ENCODE results near the gene ACAP2.
"Not testable (repeated sequence)": the region's sequence is repeated elsewhere in the genome, so short reads cannot be mapped to it uniquely, and the experiment has no call there.

ACAP2 gene

DNA sequence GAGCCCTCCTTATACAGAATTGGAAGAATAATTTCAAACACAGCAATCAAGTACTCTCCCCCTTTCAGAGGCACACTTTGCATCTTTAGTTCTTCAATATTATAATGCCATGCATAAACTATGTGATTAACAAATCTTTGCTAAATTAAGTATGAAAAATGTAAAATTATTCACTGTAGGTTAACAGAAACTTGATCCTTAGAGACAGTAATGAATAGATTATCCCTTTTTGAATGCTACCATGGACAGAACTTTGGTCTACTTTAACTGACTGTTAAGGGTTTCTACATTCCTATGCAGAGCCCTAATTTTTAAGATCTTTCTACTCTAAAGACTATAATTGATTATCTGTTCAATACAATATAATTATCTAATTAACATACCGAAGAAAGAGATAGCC lies 146.2 kb downstream of the ACAP2 start:
- TF ChIP-seq, protein P1, sequence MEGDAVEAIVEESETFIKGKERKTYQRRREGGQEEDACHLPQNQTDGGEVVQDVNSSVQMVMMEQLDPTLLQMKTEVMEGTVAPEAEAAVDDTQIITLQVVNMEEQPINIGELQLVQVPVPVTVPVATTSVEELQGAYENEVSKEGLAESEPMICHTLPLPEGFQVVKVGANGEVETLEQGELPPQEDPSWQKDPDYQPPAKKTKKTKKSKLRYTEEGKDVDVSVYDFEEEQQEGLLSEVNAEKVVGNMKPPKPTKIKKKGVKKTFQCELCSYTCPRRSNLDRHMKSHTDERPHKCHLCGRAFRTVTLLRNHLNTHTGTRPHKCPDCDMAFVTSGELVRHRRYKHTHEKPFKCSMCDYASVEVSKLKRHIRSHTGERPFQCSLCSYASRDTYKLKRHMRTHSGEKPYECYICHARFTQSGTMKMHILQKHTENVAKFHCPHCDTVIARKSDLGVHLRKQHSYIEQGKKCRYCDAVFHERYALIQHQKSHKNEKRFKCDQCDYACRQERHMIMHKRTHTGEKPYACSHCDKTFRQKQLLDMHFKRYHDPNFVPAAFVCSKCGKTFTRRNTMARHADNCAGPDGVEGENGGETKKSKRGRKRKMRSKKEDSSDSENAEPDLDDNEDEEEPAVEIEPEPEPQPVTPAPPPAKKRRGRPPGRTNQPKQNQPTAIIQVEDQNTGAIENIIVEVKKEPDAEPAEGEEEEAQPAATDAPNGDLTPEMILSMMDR (conservative IDR thresholded peaks at IDR 0.05; ENCODE audit: low read depth, low read length), result no peak
- Histone ChIP-seq H3K4me2 (no peak overlapping the region), H2AFZ (ENCODE audit: low read depth) (no peak overlapping the region), H3K4me3 (IDR thresholded peaks at IDR 0.05; ENCODE audit: insufficient read depth, low read depth, low read length) (no peak overlapping the region), H3K36me3 (ENCODE audit: insufficient read depth) (no peaks in the 10 kb centered on the region; the same call in 1 of the 2 replicates), H3K27ac (no peak overlapping the region), H3K27me3 (ENCODE audit: insufficient read depth, low read depth) (no peaks in the 10 kb centered on the region), H3K9ac (no peak overlapping the region), H3K79me2 (ENCODE audit: insufficient read depth, low read depth) (no peaks in the 10 kb centered on the region), H3K4me1 (ENCODE audit: low read depth, poor library complexity, severe bottlenecking) (peaks cover 13% of the 10 kb centered on the region), H4K20me1 (ENCODE audit: insufficient read depth) (no peaks in the 10 kb centered on the region)

DNA sequence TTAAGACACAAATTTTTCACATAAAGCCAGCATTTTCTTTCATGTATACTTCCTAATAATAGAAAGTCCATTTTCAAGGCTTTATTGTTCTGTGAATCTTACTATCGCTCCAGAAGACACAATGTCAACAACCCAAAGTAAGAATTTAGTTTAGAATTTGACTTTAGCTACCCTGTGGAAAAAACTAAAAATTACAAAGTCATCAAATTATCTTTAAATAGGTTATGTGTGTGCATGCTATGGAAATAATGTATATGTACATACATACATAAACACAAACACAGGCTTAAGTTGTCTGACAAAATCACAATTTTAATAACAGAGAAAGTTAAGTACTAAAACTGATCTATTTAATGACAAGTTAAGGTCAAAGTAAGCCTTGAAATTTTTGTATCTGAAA lies 151.7 kb downstream of the ACAP2 start:
- no peaks in the 10 kb centered on the region for H3K79me2 ChIP-seq (ENCODE audit: insufficient read depth, low read depth)
- H3K4me2 ChIP-seq, result peak overlapping the region; percentile 52
- TF ChIP-seq, protein P1 (conservative IDR thresholded peaks at IDR 0.05; ENCODE audit: low read depth, low read length), result no peak
- H3K4me1 ChIP-seq (ENCODE audit: low read depth, poor library complexity, severe bottlenecking), result peaks cover 30% of the 10 kb centered on the region
- no peak overlapping the region for H2AFZ ChIP-seq (ENCODE audit: low read depth)
- peak overlapping the region; percentile 69; the same call in 1 of the 2 replicates for H3K27ac ChIP-seq
- no peaks in the 10 kb centered on the region for H3K27me3 ChIP-seq (ENCODE audit: insufficient read depth, low read depth)
- H3K9ac ChIP-seq, result no peak overlapping the region; the same call in 1 of the 2 replicates
- H3K4me3 ChIP-seq (IDR thresholded peaks at IDR 0.05; ENCODE audit: insufficient read depth, low read depth, low read length), result no peak overlapping the region
- H3K36me3 ChIP-seq (ENCODE audit: insufficient read depth), result no peaks in the 10 kb centered on the region; the same call in 1 of the 2 replicates
- H4K20me1 ChIP-seq (ENCODE audit: insufficient read depth), result no peaks in the 10 kb centered on the region

DNA sequence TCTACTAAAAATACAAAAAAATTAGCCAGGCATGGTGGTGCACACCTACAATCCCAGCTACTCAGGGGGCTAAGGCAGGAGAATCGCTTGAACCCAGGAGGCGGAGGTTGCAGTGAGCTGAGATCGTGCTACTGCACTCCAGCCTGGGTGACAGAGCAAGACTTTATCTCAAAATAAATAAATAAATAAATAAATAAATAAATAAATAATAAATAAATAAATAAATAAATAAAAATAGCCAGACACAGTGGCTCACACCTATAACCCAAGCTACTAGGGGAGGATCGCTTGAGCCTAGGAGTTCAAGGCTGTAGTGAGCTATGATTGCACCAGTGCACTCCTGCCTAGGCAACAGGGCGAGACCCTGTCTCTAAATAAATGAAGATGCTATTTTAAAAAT lies 152.2 kb downstream of the ACAP2 start:
- peak overlapping the region; percentile 69; the same call in 1 of the 2 replicates for H3K27ac ChIP-seq
- not testable (repeated sequence) for H2AFZ ChIP-seq (ENCODE audit: low read depth); H3K79me2 ChIP-seq (ENCODE audit: insufficient read depth, low read depth); H3K36me3 ChIP-seq (ENCODE audit: insufficient read depth); H3K9ac ChIP-seq; H3K4me3 ChIP-seq (IDR thresholded peaks at IDR 0.05; ENCODE audit: insufficient read depth, low read depth, low read length); H3K27me3 ChIP-seq (ENCODE audit: insufficient read depth, low read depth); H4K20me1 ChIP-seq (ENCODE audit: insufficient read depth)
- peak overlapping the region; percentile 52; the same call in 1 of the 2 replicates for H3K4me2 ChIP-seq
- peaks cover 34% of the 10 kb centered on the region for H3K4me1 ChIP-seq (ENCODE audit: low read depth, poor library complexity, severe bottlenecking)

DNA sequence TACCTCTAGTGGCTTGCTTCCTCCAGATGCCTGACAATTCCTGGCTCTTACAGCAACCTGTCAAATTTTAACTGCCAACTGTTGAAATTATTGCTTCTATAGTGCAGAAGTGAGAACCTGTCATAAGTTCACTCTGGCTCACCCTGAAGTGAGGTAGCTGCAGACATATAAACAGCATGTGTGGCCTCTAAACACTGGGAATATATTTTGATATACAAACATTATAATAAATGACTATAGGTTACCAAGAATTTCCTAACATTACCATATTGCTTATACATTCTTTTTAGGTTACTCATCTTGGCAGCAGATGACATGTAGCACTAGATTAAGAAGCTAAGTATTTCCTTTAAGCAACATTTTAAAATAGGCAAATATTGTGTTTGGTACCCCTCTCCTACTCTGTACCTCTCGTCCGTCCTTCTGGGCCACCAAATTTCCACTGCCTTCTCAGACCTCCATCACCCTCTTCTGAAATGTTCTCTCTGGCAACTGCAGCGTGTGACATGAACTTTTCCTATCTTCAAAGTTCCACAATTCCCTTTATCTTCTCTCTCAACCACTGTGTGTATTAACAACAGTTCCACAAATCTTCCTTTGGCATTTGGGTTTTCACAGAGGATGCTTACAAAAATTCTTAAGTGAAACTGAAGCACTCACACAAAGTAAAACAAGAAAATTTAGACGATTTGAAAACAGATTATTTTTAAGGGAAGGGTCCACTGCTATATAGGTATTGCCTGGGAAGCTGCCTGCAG lies 156.5 kb downstream of the ACAP2 start:
- H2AFZ ChIP-seq (ENCODE audit: low read depth), result no peak overlapping the region
- no peak overlapping the region for H3K9ac ChIP-seq
- no peaks in the 10 kb centered on the region for H4K20me1 ChIP-seq (ENCODE audit: insufficient read depth)
- no peaks in the 10 kb centered on the region for H3K36me3 ChIP-seq (ENCODE audit: insufficient read depth)
- TF ChIP-seq, protein P1 (conservative IDR thresholded peaks at IDR 0.05; ENCODE audit: low read depth, low read length), result no peak
- H3K4me2 ChIP-seq, result no peak overlapping the region
- no peak overlapping the region for H3K27ac ChIP-seq
- no peaks in the 10 kb centered on the region for H3K27me3 ChIP-seq (ENCODE audit: insufficient read depth, low read depth)
- no peaks in the 10 kb centered on the region for H3K79me2 ChIP-seq (ENCODE audit: insufficient read depth, low read depth)
- no peak overlapping the region for H3K4me3 ChIP-seq (IDR thresholded peaks at IDR 0.05; ENCODE audit: insufficient read depth, low read depth, low read length)
- peaks cover 47% of the 10 kb centered on the region for H3K4me1 ChIP-seq (ENCODE audit: low read depth, poor library complexity, severe bottlenecking)

DNA sequence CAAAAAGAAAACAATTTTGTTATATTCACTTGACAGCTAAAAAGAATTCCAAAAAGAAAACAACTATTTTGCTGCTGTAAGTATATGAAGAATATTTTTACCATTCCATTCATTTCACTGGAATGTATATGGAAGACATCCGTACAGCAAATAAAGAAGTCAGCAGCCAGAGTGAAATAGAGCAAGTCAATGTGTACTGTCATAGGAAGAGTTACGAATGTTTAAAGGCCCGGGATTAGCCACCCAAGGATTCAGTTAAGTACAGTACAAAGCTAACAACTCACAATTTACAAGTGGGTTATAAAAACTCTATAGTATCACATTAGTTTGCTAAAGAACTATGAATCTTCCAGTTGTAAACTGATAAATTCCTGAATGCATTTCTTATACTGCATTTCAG lies 157.4 kb downstream of the ACAP2 start:
- H3K4me2 ChIP-seq, result peak overlapping the region; percentile 54
- no peak overlapping the region for H3K4me3 ChIP-seq (IDR thresholded peaks at IDR 0.05; ENCODE audit: insufficient read depth, low read depth, low read length)
- no peaks in the 10 kb centered on the region for H4K20me1 ChIP-seq (ENCODE audit: insufficient read depth)
- no peaks in the 10 kb centered on the region for H3K79me2 ChIP-seq (ENCODE audit: insufficient read depth, low read depth)
- H3K4me1 ChIP-seq (ENCODE audit: low read depth, poor library complexity, severe bottlenecking), result peaks cover 41% of the 10 kb centered on the region
- H3K36me3 ChIP-seq (ENCODE audit: insufficient read depth), result no peaks in the 10 kb centered on the region
- H3K27me3 ChIP-seq (ENCODE audit: insufficient read depth, low read depth), result no peaks in the 10 kb centered on the region
- H3K9ac ChIP-seq, result no peak overlapping the region
- TF ChIP-seq, protein P1 (conservative IDR thresholded peaks at IDR 0.05; ENCODE audit: low read depth, low read length), result no peak
- no peak overlapping the region for H2AFZ ChIP-seq (ENCODE audit: low read depth)
- H3K27ac ChIP-seq, result peak overlapping the region; percentile 16; the same call in 1 of the 2 replicates

Measured in KMS-11 (cell line).